SIG-M5 treated with dmso at 0.1 percent for 504 hours (cell line): ENCODE results near the gene CCDC197.

Experiments
- DNase-seq: peaks from one replicate; lab custom pipeline; 2025; ENCODE audit not compliant: unreplicated experiment; lab: John Stamatoyannopoulos, UW

CCDC197 gene

GRCh38 chr14:94056579-94057308 lies 59.6 kb downstream of the CCDC197 start:
- DNase-seq = no peak

GRCh38 chr14:94058128-94058673 lies 61.1 kb downstream of the CCDC197 start:
- no peak for DNase-seq
